HEK293 (cell line): ENCODE measurements around the gene RAB39A.
"Not testable (repeated sequence)": the region's sequence is repeated elsewhere in the genome, so short reads cannot be mapped to it uniquely, and the experiment has no call there.

ENCODE experiments used
- CTCF ChIA-PET: fragments of 350-600 bp; formaldehyde crosslinking; extraction: SDS; loops from one replicate; lab custom pipeline; 2021; ENCODE audit warnings: antibody characterized with exemption; lab: Yijun Ruan, JAX
- POLR2A ChIA-PET: fragments of 300-600 bp; formaldehyde crosslinking; extraction: SDS; loops from one replicate; lab custom pipeline; 2020; ENCODE audit warnings: antibody characterized with exemption, inconsistent platforms; lab: Yijun Ruan, JAX
- H3K27ac ChIP-seq: fragments of 200-500 bp; sonication (Bioruptor generic); 2 replicates; pipeline ENCODE4 v1.5.1; 2014; ENCODE audit warnings: low read depth, low read length, control low read depth, inconsistent platforms; ENCODE audit errors: extremely low read depth
- H3K36me3 ChIP-seq, 2 experiments: fragments of 200-500 bp in 1 of 2; sonication (Bioruptor generic) in 1 of 2; 1 replicate in 1 of 2; 2 replicates in 1 of 2; pipeline ENCODE4 v1.5.1; 2014 to 2017; ENCODE audit warnings: inconsistent platforms in 2 of 2, low read length in 2 of 2; ENCODE audit not compliant: control insufficient read depth in 2 of 2, insufficient read depth in 1 of 2
- H3K4me1 ChIP-seq: fragments of 200-500 bp; sonication (Bioruptor generic); 2 replicates; pipeline ENCODE4 v1.5.1; 2014; ENCODE audit warnings: mild to moderate bottlenecking, low read length, inconsistent platforms; ENCODE audit not compliant: control insufficient read depth, insufficient read depth
- H3K4me3 ChIP-seq: 2 replicates; pipeline ENCODE4 v1.5.1; 2011; ENCODE audit warnings: low read depth, mild to moderate bottlenecking, control low read depth, low read length, moderate library complexity
- H3K9me3 ChIP-seq: fragments of 200-500 bp; sonication (Bioruptor generic); 2 replicates; pipeline ENCODE4 v1.5.1; 2014; ENCODE audit warnings: low read depth, low read length, inconsistent platforms; ENCODE audit not compliant: control insufficient read depth, insufficient read depth
- CTCF ChIP-seq: fragments of 450-650 bp; formaldehyde crosslinking; IDR thresholded peaks from 2 replicates; pipeline ENCODE4 v1.5.1; 2016; ENCODE audit warnings: missing biosample characterization, missing genetic modification characterization
- HOXD13 ChIP-seq: sonication (generic); formaldehyde crosslinking; IDR thresholded peaks from 2 replicates; pipeline ENCODE4 v1.8.0; 2022; ENCODE audit warnings: missing genetic modification reagents, borderline replicate concordance
- OSR2 ChIP-seq: fragments of 450-650 bp; formaldehyde crosslinking; IDR thresholded peaks from 2 replicates; pipeline ENCODE4 v1.5.1; 2016; ENCODE audit warnings: missing biosample characterization, missing genetic modification characterization
- REPIN1 ChIP-seq: fragments of 450-650 bp; formaldehyde crosslinking; IDR thresholded peaks from 2 replicates; pipeline ENCODE4 v1.5.1; 2017; ENCODE audit warnings: missing biosample characterization, missing genetic modification characterization, low read depth
- ZBTB49 ChIP-seq: fragments of 450-650 bp; formaldehyde crosslinking; IDR thresholded peaks from 2 replicates; pipeline ENCODE4 v1.5.1; 2016; ENCODE audit warnings: missing biosample characterization, missing genetic modification characterization, low read depth
- ZFP69B ChIP-seq: fragments of 450-650 bp; formaldehyde crosslinking; IDR thresholded peaks from 2 replicates; pipeline ENCODE4 v1.5.1; 2016; ENCODE audit warnings: missing biosample characterization, missing genetic modification characterization
- ZIC2 ChIP-seq: fragments of 450-650 bp; formaldehyde crosslinking; IDR thresholded peaks from 2 replicates; pipeline ENCODE4 v1.5.1; 2016; ENCODE audit warnings: missing biosample characterization, missing genetic modification characterization
- ZNF10 ChIP-seq: fragments of 450-650 bp; formaldehyde crosslinking; IDR thresholded peaks from 2 replicates; pipeline ENCODE4 v1.5.1; 2017; ENCODE audit warnings: missing biosample characterization, missing genetic modification characterization
- ZNF133 ChIP-seq: fragments of 450-650 bp; formaldehyde crosslinking; IDR thresholded peaks from 2 replicates; pipeline ENCODE4 v1.5.1; 2016; ENCODE audit warnings: missing biosample characterization, missing genetic modification characterization
- ZNF341 ChIP-seq: fragments of 450-650 bp; formaldehyde crosslinking; IDR thresholded peaks from 2 replicates; pipeline ENCODE4; 2016; ENCODE audit warnings: low read depth, missing biosample characterization, missing genetic modification characterization
- ZNF416 ChIP-seq: fragments of 450-650 bp; formaldehyde crosslinking; IDR thresholded peaks from 2 replicates; pipeline ENCODE4 v1.5.1; 2016; ENCODE audit warnings: missing biosample characterization, missing genetic modification characterization
- ZNF488 ChIP-seq: fragments of 450-650 bp; formaldehyde crosslinking; IDR thresholded peaks from 2 replicates; pipeline ENCODE4 v1.5.1; 2016; ENCODE audit warnings: missing biosample characterization, missing genetic modification characterization
- ZNF530 ChIP-seq: fragments of 450-650 bp; formaldehyde crosslinking; IDR thresholded peaks from 2 replicates; pipeline ENCODE4 v1.5.1; 2016; ENCODE audit warnings: low read depth, missing biosample characterization, missing genetic modification characterization
- ZNF654 ChIP-seq: fragments of 450-650 bp; formaldehyde crosslinking; IDR thresholded peaks from 2 replicates; pipeline ENCODE4 v1.5.1; 2016; ENCODE audit warnings: low read depth, missing biosample characterization, missing genetic modification characterization

The RAB39A gene

GRCh38 chr11:107882095-107882820, 46.0 kb upstream of the RAB39A start:
- no peak for TF ChIP-seq ZBTB49 (tag by site-specific recombination)
- TF ChIP-seq ZNF341 = no peak
- no peak for TF ChIP-seq ZNF488 (tag by site-specific recombination)
- TF ChIP-seq ZFP69B (tag by site-specific recombination) = no peak
- no peak for TF ChIP-seq ZNF416 (tag by site-specific recombination)
- TF ChIP-seq HOXD13 (CRISPR knock-in tag) = no peak
- no peak for TF ChIP-seq OSR2 (tag by site-specific recombination)
- TF ChIP-seq ZNF530 (tag by site-specific recombination) = no peak
- TF ChIP-seq CTCF (tag by site-specific recombination) = no peak
- no peak for TF ChIP-seq ZIC2 (tag by site-specific recombination)
- TF ChIP-seq, all 188 proteins: peak for 0
- Histone ChIP-seq H3K4me3 (no peak overlapping the region), H3K36me3 (no peaks in the 10 kb centered on the region), H3K9me3 (no peaks in the 10 kb centered on the region), H3K4me1 (no peaks in the 10 kb centered on the region), H3K27ac (no peak overlapping the region)
- POLR2A ChIA-PET = no interaction called here
- CTCF ChIA-PET = interaction anchor here (0.8 to 1.2 kb wide), 2 partner anchors 16 to 35 kb away, joined by 3 to 4 read pairs; no protein-coding TSS in a partner anchor

GRCh38 chr11:107898270-107898669, 30.0 kb upstream of the RAB39A start:
- TF ChIP-seq ZNF654 (tag by site-specific recombination) (peak; percentile 48), CTCF (tag by site-specific recombination) (peak; percentile 30; the same call in 1 of the 2 replicates), ZNF133 (tag by site-specific recombination) (no peak)
- POLR2A ChIA-PET = no interaction called here
- no peaks in the 10 kb centered on the region for H3K36me3 ChIP-seq
- H3K4me3 ChIP-seq = no peak overlapping the region
- H3K27ac ChIP-seq = no peak overlapping the region
- CTCF ChIA-PET = interaction anchor here (0.6 to 3.2 kb wide), 14 partner anchors 11 to 348 kb away, joined by 3 to 27 read pairs (median 4); no protein-coding TSS in a partner anchor
- H3K4me1 ChIP-seq = no peaks in the 10 kb centered on the region
- no peaks in the 10 kb centered on the region for H3K9me3 ChIP-seq

- ChIA-PET POLR2A (no interaction called here), CTCF (no interaction called here)
- no peaks in the 10 kb centered on the region for H3K9me3 ChIP-seq
- no peaks in the 10 kb centered on the region for H3K36me3 ChIP-seq
- no peak overlapping the region for H3K4me3 ChIP-seq
- TF ChIP-seq ZNF10 (tag by site-specific recombination) (no peak), REPIN1 (tag by site-specific recombination) (no peak)
- H3K4me1 ChIP-seq = no peaks in the 10 kb centered on the region
- H3K27ac ChIP-seq = no peak overlapping the region
These were observed 20.0 kb upstream of the RAB39A start for GRCh38 chr11:107908211-107908610.

GRCh38 chr11:107912415-107912814, 15.8 kb upstream of the RAB39A start:
- H3K4me1 ChIP-seq, POLR2A ChIA-PET, H3K9me3 ChIP-seq, H3K4me3 ChIP-seq, H3K36me3 ChIP-seq, H3K27ac ChIP-seq, CTCF ChIA-PET: not testable (repeated sequence)
